GM21619 (cell line): Measurements from ENCODE around the gene CCDC85C.
A peak's percentile ranks its signal among the peaks of the same experiment; 100 is the strongest.

Source experiments
- ATAC-seq: cut with Tn5 transposase; IDR thresholded peaks from one replicate; pipeline ENCODE4 v1.9.1; 2021; ENCODE audit not compliant: unreplicated experiment

CCDC85C gene

GRCh38 chr14:99524804-99525698 is 79.0 kb downstream of the CCDC85C start:
- ATAC-seq = no peak

- no peak for ATAC-seq
Measured at GRCh38 chr14:99524091-99524661, 79.8 kb downstream of the CCDC85C start.

- no peak for ATAC-seq
Measured at GRCh38 chr14:99523704-99524055, 80.3 kb downstream of the CCDC85C start.

- no peak for ATAC-seq
Measured at GRCh38 chr14:99522934-99523703, 80.9 kb downstream of the CCDC85C start.

- no peak for ATAC-seq
Measured at GRCh38 chr14:99522457-99522891, 81.5 kb downstream of the CCDC85C start.

GRCh38 chr14:99522025-99522401 is 82.0 kb downstream of the CCDC85C start:
- no peak for ATAC-seq

GRCh38 chr14:99521176-99522024 is 82.6 kb downstream of the CCDC85C start:
- ATAC-seq = no peak

GRCh38 chr14:99520571-99521081 is 83.4 kb downstream of the CCDC85C start:
- no peak for ATAC-seq

- ATAC-seq = no peak
Measured at GRCh38 chr14:99519931-99520421, 84.0 kb downstream of the CCDC85C start.

- ATAC-seq = no peak
Measured at GRCh38 chr14:99519347-99519881, 84.6 kb downstream of the CCDC85C start.

- ATAC-seq = peak; percentile 70
Measured at GRCh38 chr14:99518441-99519346, 85.3 kb downstream of the CCDC85C start.

GRCh38 chr14:99517643-99518381 is 86.2 kb downstream of the CCDC85C start:
- no peak for ATAC-seq

- ATAC-seq = no peak
Measured at GRCh38 chr14:99516871-99517642, 87.0 kb downstream of the CCDC85C start.

- ATAC-seq = no peak
Measured at GRCh38 chr14:99516156-99516870, 87.7 kb downstream of the CCDC85C start.

- ATAC-seq = no peak
Measured at GRCh38 chr14:99515301-99516155, 88.5 kb downstream of the CCDC85C start.
